Right lobe of liver (tissue), 4 donors: ENCODE data around the gene CAND2.

Source experiments
- CTCF ChIP-seq, 4 donors: fragments of 200-600 bp in 3 of 4; fragments of 450-650 bp in 1 of 4; IDR thresholded peaks; one replicate each; pipeline versions ENCODE4 v1.5.1 to v1.8.0; 2016 to 2022; ENCODE audit warnings: antibody characterized with exemption in 4 of 4, mild to moderate bottlenecking in 2 of 4
- POLR2A ChIP-seq: fragments of 450-650 bp; IDR thresholded peaks from one replicate; pipeline ENCODE4 v1.6.1; 2017; ENCODE audit warnings: antibody characterized with exemption, mild to moderate bottlenecking
- donor health status: DM: no; HTN: no; CAD: no.
- donor health status: DM: no; HTN: no; CAD: no.
- donor health status: DM: no; HTN: yes; CAD: no.

GRCh38 chr3:12824299-12824698 lies 27.8 kb downstream of the CAND2 start:
- TF ChIP-seq CTCF (IDR thresholded peaks at IDR 0.05) (no peak), POLR2A (no peak)
